HepG2 (cell line): ENCODE results near the gene MOCS1. TPM values are rescaled to one million over a fixed set of nuclear protein-coding genes. Genes with fewer than 3 reads are reported as not detected.

Experiments used
- ATAC-seq: fragments of 200-7000 bp; cut with Tn5 transposase; 3 replicates; pipeline ENCODE4 v1.9.1; 2020; ENCODE audit warnings: mild to moderate bottlenecking, moderate library complexity
- BruUV-seq: library from RNA; stranded (reverse); fragments of 400-500 nt; replicated peaks from 2 replicates; lab custom pipeline; 2021; lab: Mats Ljungman, UMichigan
- CTCF ChIA-PET: fragments of 300-600 bp; formaldehyde crosslinking; extraction: SDS; loops from one replicate; lab custom pipeline; 2021; ENCODE audit warnings: low total read pairs, inconsistent platforms, low intra/inter-chr PET ratio; lab: Yijun Ruan, JAX
- POLR2A ChIA-PET: fragments of 350-600 bp; sonication (Branson Sonifier 250); formaldehyde crosslinking; loops from one replicate; lab custom pipeline; 2020; ENCODE audit warnings: antibody characterized with exemption, inconsistent platforms; lab: Yijun Ruan, JAX
- DNase-seq: peaks from one replicate; pipeline ENCODE4 v3.0.0-alpha.2; 2015; ENCODE audit warnings: low spot score
- FAIRE-seq: peaks from 3 replicates; lab custom pipeline; 2011; peaks lifted over from hg19 to GRCh38; lab: Jason Lieb, UNC
- H2AFZ ChIP-seq: one replicate; pipeline ENCODE4 v1.6.1; 2011; ENCODE audit warnings: low read length, inconsistent platforms
- H3K27ac ChIP-seq: fragments of 300-600 bp; 3 replicates; pipeline ENCODE4 v1.8.0; 2011; ENCODE audit warnings: mixed run types, mild to moderate bottlenecking, mixed read lengths, low read length, inconsistent platforms; ENCODE audit not compliant: insufficient read depth; ENCODE audit errors: extremely low read length
- H3K27me3 ChIP-seq, 2 experiments: fragments of 200-600 bp in 1 of 2; 2 replicates in 1 of 2; 3 replicates in 1 of 2; pipeline versions ENCODE4 v1.6.0 to v1.8.0; 2011; ENCODE audit warnings: low read length in 2 of 2, mild to moderate bottlenecking in 2 of 2, moderate library complexity in 2 of 2, inconsistent platforms in 1 of 2; ENCODE audit not compliant: insufficient read depth in 2 of 2, control insufficient read depth in 1 of 2
- H3K36me3 ChIP-seq, 2 experiments: fragments of 200-600 bp in 1 of 2; replicated peaks in 1 of 2; 2 replicates in 1 of 2; 3 replicates in 1 of 2; pipeline versions ENCODE4 v1.5.1 to v1.8.0; 2011; ENCODE audit warnings: low read length in 2 of 2, inconsistent platforms in 1 of 2; ENCODE audit not compliant: insufficient read depth in 2 of 2, control insufficient read depth in 1 of 2
- H3K4me1 ChIP-seq: 2 replicates; pipeline ENCODE4 v1.5.1; 2012; ENCODE audit warnings: low read length, inconsistent platforms; ENCODE audit not compliant: insufficient read depth
- H3K4me2 ChIP-seq: 2 replicates; pipeline ENCODE4 v1.6.0; 2011; ENCODE audit warnings: low read depth, low read length, inconsistent platforms
- H3K4me3 ChIP-seq, 3 experiments: fragments of 200-600 bp in 1 of 3; sonication (generic), shearing (Covaris generic) in 1 of 3; replicated peaks in 1 of 3; 2 replicates each; pipeline ENCODE4 v1.5.1; 2011 to 2016; ENCODE audit warnings: low read length in 3 of 3, inconsistent platforms in 2 of 3, low read depth in 2 of 3, mild to moderate bottlenecking in 2 of 3, control low read depth in 1 of 3, mixed read lengths in 1 of 3; ENCODE audit not compliant: insufficient read depth in 1 of 3
- H3K79me2 ChIP-seq: one replicate; pipeline ENCODE4 v1.6.1; 2011; ENCODE audit warnings: low read length, inconsistent platforms; ENCODE audit not compliant: insufficient read depth
- H3K9ac ChIP-seq: 2 replicates; pipeline ENCODE4 v1.6.0; 2011; ENCODE audit warnings: mild to moderate bottlenecking, low read depth, low read length, inconsistent platforms; ENCODE audit not compliant: insufficient read depth
- H3K9me3 ChIP-seq: 2 replicates; pipeline ENCODE4 v1.5.1; 2012; ENCODE audit warnings: mild to moderate bottlenecking, low read length
- H4K20me1 ChIP-seq: 2 replicates; pipeline ENCODE4 v1.6.0; 2011; ENCODE audit warnings: inconsistent platforms, mild to moderate bottlenecking, low read length, moderate library complexity; ENCODE audit not compliant: insufficient read depth
- DNMT1 ChIP-seq: sonication (generic); formaldehyde crosslinking; IDR thresholded peaks from 2 replicates; pipeline ENCODE4 v1.5.1; 2020; ENCODE audit warnings: mild to moderate bottlenecking, missing genetic modification reagents
- MAFG ChIP-seq: sonication (generic); formaldehyde crosslinking; IDR thresholded peaks from 2 replicates; pipeline ENCODE4 v1.5.1; 2020; ENCODE audit warnings: mild to moderate bottlenecking, missing genetic modification reagents
- MAFK ChIP-seq, 2 experiments: IDR thresholded peaks in 1 of 2; conservative IDR thresholded peaks in 1 of 2; 2 replicates each; pipeline ENCODE4 v1.6.1; 2011; ENCODE audit warnings: improper control_type of control experiment in 2 of 2, low read length in 2 of 2
- MYC ChIP-seq: sonication (generic); formaldehyde crosslinking; IDR thresholded peaks from 2 replicates; pipeline ENCODE4 v1.9.0; 2021; ENCODE audit warnings: missing genetic modification reagents, borderline replicate concordance
- PTBP1 ChIP-seq: fragments of 200-400 bp; formaldehyde crosslinking; IDR thresholded peaks from 2 replicates; pipeline ENCODE4 v1.6.1; 2018; ENCODE audit warnings: low read length, low read depth; ENCODE audit not compliant: poor library complexity, severe bottlenecking
- WGBS: methylation state at CpG from one replicate; pipeline ENCODE4 v1.1.6; 2017; ENCODE audit warnings: low lambda C conversion rate; 5-methylcytosine and 5-hydroxymethylcytosine counted together
- in situ Hi-C: cut with HindIII; loops from 2 replicates; pipeline ENCODE4 v1.10.0; 2017; ENCODE audit warnings: low pct_unique_long_range_greater_than_20kb; ENCODE audit not compliant: extremely low pct_ligation_motif_present
- intact Hi-C: fragments of 100-400 bp; cut with micrococcal nuclease; formaldehyde crosslinking; loops from one replicate; pipeline ENCODE4 v1.10.0; 2022; ENCODE audit not compliant: unreplicated experiment
- polyA plus RNA-seq, 8 experiments: library from polyadenylated mRNA; depleted of rRNA in 3 of 8; stranded (reverse) in 7 of 8; unstranded in 1 of 8; fragments of >200 nt; fragmentation: Illumina TruSeq in 4 of 8; extraction: Trizol in 4 of 8; gene quantifications; 2 replicates each; pipeline versions ENCODE4 v1.2.1 to v1.2.3, GENCODE V29; 2011 to 2016; ENCODE audit warnings: low read depth in 4 of 8, missing spikeins in 1 of 8, mixed read lengths in 1 of 8; ENCODE audit not compliant: insufficient read depth in 1 of 8
- total RNA-seq, 5 experiments: library from RNA; depleted of rRNA; stranded (reverse); fragments of >200 nt; fragmentation: Illumina TruSeq; extraction: Trizol; gene quantifications; 2 replicates each; pipeline ENCODE4 v1.2.3, GENCODE V29; 2016; ENCODE audit warnings: low read depth in 1 of 5
- TF ChIP-seq, protein P1 (sequence below): sonication (generic); formaldehyde crosslinking; IDR thresholded peaks from 2 replicates; pipeline ENCODE4 v1.4.0; 2020; ENCODE audit warnings: mild to moderate bottlenecking, missing genetic modification reagents
- TF ChIP-seq, protein P2 (sequence below): sonication (generic); formaldehyde crosslinking; IDR thresholded peaks from 2 replicates; pipeline ENCODE4 v1.5.0; 2020; ENCODE audit warnings: mild to moderate bottlenecking, missing genetic modification reagents, moderate library complexity

MOCS1 gene
- total and polyA plus RNA-seq, 2 of the 13 experiments (the other 11 are each of a cell fraction or from before 2014, with no cell fraction given): 5.3 to 11.7 TPM

- Histone ChIP-seq H3K4me1 (peaks cover 17% of the 10 kb centered on the region), H3K4me2 (no peak overlapping the region), H4K20me1 (no peaks in the 10 kb centered on the region), H2AFZ (no peak overlapping the region)
- DNase-seq (peak; percentile 58), FAIRE-seq (no peak)
- POLR2A ChIA-PET: no interaction called here
- CTCF ChIA-PET: no interaction called here
- TF ChIP-seq DNMT1: no peak
- TF ChIP-seq MAFK (conservative IDR thresholded peaks at IDR 0.05 in 1 of 2, IDR thresholded peaks at IDR 0.05 in 1 of 2; ENCODE audit: low read length in 2 of 2): no peak
- no peak for TF ChIP-seq PTBP1
- no peak for TF ChIP-seq MYC (CRISPR knock-in tag)
- TF ChIP-seq, protein P1, sequence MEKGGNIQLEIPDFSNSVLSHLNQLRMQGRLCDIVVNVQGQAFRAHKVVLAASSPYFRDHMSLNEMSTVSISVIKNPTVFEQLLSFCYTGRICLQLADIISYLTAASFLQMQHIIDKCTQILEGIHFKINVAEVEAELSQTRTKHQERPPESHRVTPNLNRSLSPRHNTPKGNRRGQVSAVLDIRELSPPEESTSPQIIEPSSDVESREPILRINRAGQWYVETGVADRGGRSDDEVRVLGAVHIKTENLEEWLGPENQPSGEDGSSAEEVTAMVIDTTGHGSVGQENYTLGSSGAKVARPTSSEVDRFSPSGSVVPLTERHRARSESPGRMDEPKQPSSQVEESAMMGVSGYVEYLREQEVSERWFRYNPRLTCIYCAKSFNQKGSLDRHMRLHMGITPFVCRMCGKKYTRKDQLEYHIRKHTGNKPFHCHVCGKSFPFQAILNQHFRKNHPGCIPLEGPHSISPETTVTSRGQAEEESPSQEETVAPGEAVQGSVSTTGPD (CRISPR knock-in tag): no peak
- no peak for TF ChIP-seq MAFG
- TF ChIP-seq, protein P2, sequence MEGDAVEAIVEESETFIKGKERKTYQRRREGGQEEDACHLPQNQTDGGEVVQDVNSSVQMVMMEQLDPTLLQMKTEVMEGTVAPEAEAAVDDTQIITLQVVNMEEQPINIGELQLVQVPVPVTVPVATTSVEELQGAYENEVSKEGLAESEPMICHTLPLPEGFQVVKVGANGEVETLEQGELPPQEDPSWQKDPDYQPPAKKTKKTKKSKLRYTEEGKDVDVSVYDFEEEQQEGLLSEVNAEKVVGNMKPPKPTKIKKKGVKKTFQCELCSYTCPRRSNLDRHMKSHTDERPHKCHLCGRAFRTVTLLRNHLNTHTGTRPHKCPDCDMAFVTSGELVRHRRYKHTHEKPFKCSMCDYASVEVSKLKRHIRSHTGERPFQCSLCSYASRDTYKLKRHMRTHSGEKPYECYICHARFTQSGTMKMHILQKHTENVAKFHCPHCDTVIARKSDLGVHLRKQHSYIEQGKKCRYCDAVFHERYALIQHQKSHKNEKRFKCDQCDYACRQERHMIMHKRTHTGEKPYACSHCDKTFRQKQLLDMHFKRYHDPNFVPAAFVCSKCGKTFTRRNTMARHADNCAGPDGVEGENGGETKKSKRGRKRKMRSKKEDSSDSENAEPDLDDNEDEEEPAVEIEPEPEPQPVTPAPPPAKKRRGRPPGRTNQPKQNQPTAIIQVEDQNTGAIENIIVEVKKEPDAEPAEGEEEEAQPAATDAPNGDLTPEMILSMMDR (CRISPR knock-in tag): no peak
- TF ChIP-seq, all 625 proteins: peak for 0
- no peaks in the 10 kb centered on the region for H3K36me3 ChIP-seq
- no peak overlapping the region for H3K4me3 ChIP-seq
- H3K9ac ChIP-seq: no peak overlapping the region
- ATAC-seq: no peak
- H3K79me2 ChIP-seq: no peaks in the 10 kb centered on the region
- 24% methylated on average over 8 of the region's 8 CpGs for WGBS
- intact Hi-C loops (no loop called here), in situ Hi-C loops (loop anchor here (10.0 kb wide), 1 partner anchor 528 kb away; no protein-coding TSS in a partner anchor)
- no TSS peak for BruUV-seq
- no peak overlapping the region for H3K27ac ChIP-seq
- no peaks in the 10 kb centered on the region for H3K9me3 ChIP-seq
- peaks cover 0 to 7% of the 10 kb centered on the region in 2 experiments; a peak in 2 of 5 replicates for H3K27me3 ChIP-seq
These were observed 51.7 kb downstream of the MOCS1 start for GRCh38 chr6:39882531-39882899.
